Measurements from ENCODE around the gene LDLRAD2. TPM values are rescaled to one million over a fixed set of nuclear protein-coding genes. Genes with fewer than 3 reads are reported as not detected.

LDLRAD2 gene, protein sequence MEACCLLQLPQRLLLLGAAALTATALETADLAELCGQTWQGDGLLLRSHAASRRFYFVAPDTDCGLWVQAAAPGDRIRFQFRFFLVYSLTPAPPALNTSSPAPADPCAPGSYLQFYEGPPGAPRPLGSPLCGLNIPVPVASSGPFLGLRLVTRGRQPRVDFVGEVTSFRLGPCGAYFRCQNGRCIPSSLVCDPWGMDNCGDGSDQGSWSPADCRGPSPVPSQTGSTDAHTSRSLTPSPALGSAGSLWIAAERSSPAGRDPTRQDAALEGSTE
- total RNA-seq (2013; cell fraction: nucleolus; rRNA removed): not detected in 2 replicates
- total RNA-seq (2014; rRNA removed) (0.23 TPM in 1 of 2 replicates, not detected in the other), total RNA-seq (2014; rRNA removed; fragmentation: Illumina TruSeq; extraction: Trizol) (not detected in 2 replicates), total RNA-seq (2021) (0.08 TPM in 1 of 2 replicates, not detected in the other), polyA plus RNA-seq (2011; rRNA removed) (not detected in 2 replicates), polyA plus RNA-seq (2014; fragmentation: Illumina TruSeq; extraction: Trizol) (not detected in 2 replicates), polyA plus RNA-seq (2014; fragmentation: Nextera tagmentation; extraction: Ambion mirVana) (under 1 TPM in 1 of 2 experiments, not detected in 1; 0.11 TPM), polyA plus RNA-seq (2014; rRNA removed) (0.04 TPM in 1 of 2 replicates, not detected in the other), polyA plus RNA-seq (2016; fragmentation: Nextera tagmentation; extraction: Ambion mirVana) (not detected), polyA minus RNA-seq (2011; rRNA and poly(A)+ RNA removed) (not detected in 2 replicates), Bru-seq, nascent RNA (percentile 10 among the genes with signal in this experiment), BruChase-seq, experiment 1, labeled RNA remaining after a 6-hour chase (not detected), BruChase-seq, experiment 2, labeled RNA remaining after a 2-hour chase (percentile 10 among the genes with signal in this experiment)
- polyA plus RNA-seq (2011; ENCODE audit: low read depth): not detected
- 0.01 TPM in 1 of 2 replicates, not detected in the other for polyA plus RNA-seq (2011; cell fraction: cytosol; rRNA removed)
- 0.04 and 0.06 TPM in 2 replicates for polyA plus RNA-seq (2011; cell fraction: nucleus; rRNA removed)
- polyA plus RNA-seq (2012): 0.13 and 0.28 TPM in 2 replicates
- polyA minus RNA-seq (2011; cell fraction: cytosol; rRNA and poly(A)+ RNA removed): not detected in 2 replicates
- not detected in 2 replicates for polyA minus RNA-seq (2011; cell fraction: nucleus; rRNA and poly(A)+ RNA removed)
- long read RNA-seq, experiment 1: 0 reads
- long read RNA-seq, experiment 2: 0 reads

DNA sequence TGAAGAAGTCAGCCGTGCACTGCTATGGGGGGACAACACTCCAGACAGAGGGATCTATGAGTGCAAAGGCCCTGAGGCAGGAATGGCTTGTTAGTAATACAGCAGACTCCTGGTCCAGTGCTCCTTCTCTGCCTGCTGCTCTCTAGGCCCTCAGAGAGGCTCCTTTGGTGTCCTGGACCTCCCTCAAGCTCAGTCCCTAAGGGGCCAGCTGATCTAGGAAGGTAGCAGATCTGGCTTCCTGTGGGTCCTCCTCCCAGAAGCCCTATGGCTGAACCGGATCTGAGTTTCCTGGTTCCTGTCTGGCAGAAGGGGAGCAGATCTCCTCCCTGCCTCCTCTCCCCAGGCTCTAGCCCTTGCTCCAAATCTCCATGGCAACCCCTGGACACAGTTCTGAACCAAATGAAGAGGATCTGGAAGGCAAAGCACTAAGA lies at the start of gene LDLRAD2:
TSS of gene LDLRAD2 (plus strand) at position 391 of the 431 bp plus-strand sequence. CDS start 187 bp downstream, outside the sequence.
- Histone ChIP-seq H3K36me3 (ENCODE audit: control insufficient read depth in 2 of 2, insufficient read depth in 2 of 2, low read length in 1 of 2) (no peaks in the 10 kb centered on the region), H3K27ac (ENCODE audit: control insufficient read depth, insufficient read depth) (no peak within 1 kb of the TSS), H3K4me3 (no peak within 1 kb of the TSS), H3K9me3 (replicated peaks; ENCODE audit: control insufficient read depth, insufficient read depth, low read length) (no peaks in the 10 kb centered on the region; the same call in 2 of the 3 replicates), H3K79me2 (ENCODE audit: control insufficient read depth, insufficient read depth, low read length) (no peaks in the 10 kb centered on the region), H2AFZ (ENCODE audit: control insufficient read depth, low read depth, low read length) (no peak within 1 kb of the TSS), H3K9ac (ENCODE audit: control insufficient read depth, insufficient read depth, low read length) (no peak within 1 kb of the TSS), H4K20me1 (ENCODE audit: control insufficient read depth, insufficient read depth) (no peaks in the 10 kb centered on the region), H3K27me3 (replicated peaks in 1 of 2; ENCODE audit: control insufficient read depth in 2 of 2, insufficient read depth in 2 of 2, low read length in 1 of 2) (no peaks in the 10 kb centered on the region; a peak in 1 of 4 replicates), H3K4me2 (ENCODE audit: control insufficient read depth, insufficient read depth) (no peak within 1 kb of the TSS), H3K4me1 (ENCODE audit: control insufficient read depth, insufficient read depth, low read length) (no peaks in the 10 kb centered on the region)
- BruUV-seq (replicated peaks): no TSS peak
- WGBS (ENCODE audit: insufficient coverage, insufficient replicate concordance, low lambda C conversion rate, missing lambda C conversion rate): 19% methylated on average over 2 of the region's 2 CpGs
- FAIRE-seq (no peak), DNase-seq (ENCODE audit: low read depth, low spot score) (no peak), ATAC-seq (no peak)
- intact Hi-C loops (cut with micrococcal nuclease; ENCODE audit: unreplicated experiment) (no loop called here), in situ Hi-C loops (cut with MboI) (no loop called here)
- ChIA-PET CTCF (no interaction called here), POLR2A (no interaction called here), RAD21 (ENCODE audit: unreplicated experiment) (no interaction called here), SMC1A (ENCODE audit: uncharacterized antibody, unreplicated experiment) (interaction anchor here (0.6 kb wide), 1 partner anchor 590 kb away, joined by 3 read pairs; no protein-coding TSS in a partner anchor)
- no peak for TF ChIP-seq TBL1XR1 (IDR thresholded peaks at IDR 0.05; ENCODE audit: low read depth, low read length)
- TF ChIP-seq TAF1 (IDR thresholded peaks at IDR 0.05; ENCODE audit: borderline replicate concordance, low read depth, low read length): no peak
- no peak for TF ChIP-seq GABPA (IDR thresholded peaks at IDR 0.05; ENCODE audit: low read depth)
- TF ChIP-seq MXI1 (IDR thresholded peaks at IDR 0.05; ENCODE audit: low read depth, low read length): no peak
- TF ChIP-seq MEF2B (IDR thresholded peaks at IDR 0.05; ENCODE audit: partially characterized antibody, poor library complexity, severe bottlenecking): no peak
- no peak for TF ChIP-seq STAT3 (IDR thresholded peaks at IDR 0.05; ENCODE audit: low read depth, low read length)
- no peak for TF ChIP-seq FOXM1 (IDR thresholded peaks at IDR 0.05; ENCODE audit: low read depth, low read length)
- no peak for TF ChIP-seq SMARCA5 (IDR thresholded peaks at IDR 0.05)
- TF ChIP-seq NFYA (IDR thresholded peaks at IDR 0.05; ENCODE audit: borderline replicate concordance, low read depth, low read length): no peak
- TF ChIP-seq, protein P1, sequence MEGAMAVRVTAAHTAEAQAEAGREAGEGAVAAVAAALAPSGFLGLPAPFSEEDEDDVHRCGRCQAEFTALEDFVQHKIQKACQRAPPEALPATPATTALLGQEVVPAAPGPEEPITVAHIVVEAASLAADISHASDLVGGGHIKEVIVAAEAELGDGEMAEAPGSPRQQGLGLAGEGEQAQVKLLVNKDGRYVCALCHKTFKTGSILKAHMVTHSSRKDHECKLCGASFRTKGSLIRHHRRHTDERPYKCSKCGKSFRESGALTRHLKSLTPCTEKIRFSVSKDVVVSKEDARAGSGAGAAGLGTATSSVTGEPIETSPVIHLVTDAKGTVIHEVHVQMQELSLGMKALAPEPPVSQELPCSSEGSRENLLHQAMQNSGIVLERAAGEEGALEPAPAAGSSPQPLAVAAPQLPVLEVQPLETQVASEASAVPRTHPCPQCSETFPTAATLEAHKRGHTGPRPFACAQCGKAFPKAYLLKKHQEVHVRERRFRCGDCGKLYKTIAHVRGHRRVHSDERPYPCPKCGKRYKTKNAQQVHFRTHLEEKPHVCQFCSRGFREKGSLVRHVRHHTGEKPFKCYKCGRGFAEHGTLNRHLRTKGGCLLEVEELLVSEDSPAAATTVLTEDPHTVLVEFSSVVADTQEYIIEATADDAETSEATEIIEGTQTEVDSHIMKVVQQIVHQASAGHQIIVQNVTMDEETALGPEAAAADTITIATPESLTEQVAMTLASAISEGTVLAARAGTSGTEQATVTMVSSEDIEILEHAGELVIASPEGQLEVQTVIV (IDR thresholded peaks at IDR 0.05; ENCODE audit: borderline replicate concordance, partially characterized antibody): no peak
- TF ChIP-seq ZSCAN29 (IDR thresholded peaks at IDR 0.05): no peak
- no peak for TF ChIP-seq CREM (IDR thresholded peaks at IDR 0.05; ENCODE audit: low read depth)
- TF ChIP-seq IKZF1 (conservative IDR thresholded peaks at IDR 0.05): no peak
- TF ChIP-seq, protein P2, sequence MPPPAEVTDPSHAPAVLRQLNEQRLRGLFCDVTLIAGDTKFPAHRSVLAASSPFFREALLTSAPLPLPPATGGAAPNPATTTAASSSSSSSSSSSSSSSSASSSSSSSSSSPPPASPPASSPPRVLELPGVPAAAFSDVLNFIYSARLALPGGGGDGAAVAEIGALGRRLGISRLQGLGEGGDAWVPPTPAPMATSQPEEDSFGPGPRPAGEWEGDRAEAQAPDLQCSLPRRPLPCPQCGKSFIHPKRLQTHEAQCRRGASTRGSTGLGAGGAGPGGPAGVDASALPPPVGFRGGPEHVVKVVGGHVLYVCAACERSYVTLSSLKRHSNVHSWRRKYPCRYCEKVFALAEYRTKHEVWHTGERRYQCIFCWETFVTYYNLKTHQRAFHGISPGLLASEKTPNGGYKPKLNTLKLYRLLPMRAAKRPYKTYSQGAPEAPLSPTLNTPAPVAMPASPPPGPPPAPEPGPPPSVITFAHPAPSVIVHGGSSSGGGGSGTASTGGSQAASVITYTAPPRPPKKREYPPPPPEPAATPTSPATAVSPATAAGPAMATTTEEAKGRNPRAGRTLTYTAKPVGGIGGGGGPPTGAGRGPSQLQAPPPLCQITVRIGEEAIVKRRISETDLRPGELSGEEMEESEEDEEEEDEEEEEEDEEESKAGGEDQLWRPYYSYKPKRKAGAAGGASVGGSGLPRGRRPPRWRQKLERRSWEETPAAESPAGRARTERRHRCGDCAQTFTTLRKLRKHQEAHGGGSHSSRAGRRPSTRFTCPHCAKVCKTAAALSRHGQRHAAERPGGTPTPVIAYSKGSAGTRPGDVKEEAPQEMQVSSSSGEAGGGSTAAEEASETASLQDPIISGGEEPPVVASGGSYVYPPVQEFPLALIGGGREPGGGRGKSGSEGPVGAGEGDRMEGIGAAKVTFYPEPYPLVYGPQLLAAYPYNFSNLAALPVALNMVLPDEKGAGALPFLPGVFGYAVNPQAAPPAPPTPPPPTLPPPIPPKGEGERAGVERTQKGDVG (CRISPR knock-in tag; IDR thresholded peaks at IDR 0.05): no peak

All from GM12878 (cell line).